Measurements from ENCODE around the gene CAPRIN1. TPM values are rescaled to one million over a fixed set of nuclear protein-coding genes. Genes with fewer than 3 reads are reported as not detected.

Gene CAPRIN1, protein sequence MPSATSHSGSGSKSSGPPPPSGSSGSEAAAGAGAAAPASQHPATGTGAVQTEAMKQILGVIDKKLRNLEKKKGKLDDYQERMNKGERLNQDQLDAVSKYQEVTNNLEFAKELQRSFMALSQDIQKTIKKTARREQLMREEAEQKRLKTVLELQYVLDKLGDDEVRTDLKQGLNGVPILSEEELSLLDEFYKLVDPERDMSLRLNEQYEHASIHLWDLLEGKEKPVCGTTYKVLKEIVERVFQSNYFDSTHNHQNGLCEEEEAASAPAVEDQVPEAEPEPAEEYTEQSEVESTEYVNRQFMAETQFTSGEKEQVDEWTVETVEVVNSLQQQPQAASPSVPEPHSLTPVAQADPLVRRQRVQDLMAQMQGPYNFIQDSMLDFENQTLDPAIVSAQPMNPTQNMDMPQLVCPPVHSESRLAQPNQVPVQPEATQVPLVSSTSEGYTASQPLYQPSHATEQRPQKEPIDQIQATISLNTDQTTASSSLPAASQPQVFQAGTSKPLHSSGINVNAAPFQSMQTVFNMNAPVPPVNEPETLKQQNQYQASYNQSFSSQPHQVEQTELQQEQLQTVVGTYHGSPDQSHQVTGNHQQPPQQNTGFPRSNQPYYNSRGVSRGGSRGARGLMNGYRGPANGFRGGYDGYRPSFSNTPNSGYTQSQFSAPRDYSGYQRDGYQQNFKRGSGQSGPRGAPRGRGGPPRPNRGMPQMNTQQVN
- 100 to 1,000 TPM; 120 to 227 (median 163) TPM for total RNA-seq
- polyA plus RNA-seq = 10 to 100 TPM; 65.0 to 99.0 TPM
- 142 reads per million, percentile 89 among the genes with 10 or more reads in this experiment for total RNA-seq

DNA sequence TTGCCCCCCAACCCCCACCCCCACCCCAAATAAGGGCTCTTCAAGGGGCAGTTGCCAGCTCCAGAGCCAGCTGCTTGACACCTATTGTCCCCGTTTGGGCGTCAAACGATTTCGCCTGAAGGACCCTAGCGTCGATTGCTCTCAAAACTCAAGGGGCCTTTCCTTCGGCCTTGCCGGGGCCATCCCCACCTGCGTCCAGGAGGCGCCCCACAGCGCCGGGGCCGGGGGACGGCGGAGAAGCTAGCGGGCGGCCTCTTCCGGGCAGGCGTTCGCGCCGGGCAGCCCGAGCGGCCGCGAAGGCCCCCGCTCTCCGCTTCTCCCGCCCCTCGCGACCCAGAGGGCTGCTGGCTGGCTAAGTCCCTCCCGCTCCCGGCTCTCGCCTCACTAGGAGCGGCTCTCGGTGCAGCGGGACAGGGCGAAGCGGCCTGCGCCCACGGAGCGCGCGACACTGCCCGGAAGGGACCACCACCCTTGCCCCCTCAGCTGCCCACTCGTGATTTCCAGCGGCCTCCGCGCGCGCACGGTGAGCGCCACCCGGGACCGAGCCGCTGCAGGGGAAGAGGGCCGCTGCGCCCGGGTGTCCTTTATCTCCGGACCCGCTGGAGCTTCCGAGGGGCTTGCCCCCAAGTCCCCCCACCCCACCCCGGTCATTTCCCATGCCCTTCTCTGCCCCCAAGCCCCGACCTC lies at the start of gene CAPRIN1:
CAPRIN1 (plus strand) TSS at position 383 of the 687 bp plus-strand sequence. CDS start 690 bp downstream, outside the sequence.
- Histone ChIP-seq H3K27ac (ENCODE audit: low read depth, low read length) (peak within 1 kb of the TSS; percentile 99), H3K4me1 (ENCODE audit: control insufficient read depth in 2 of 2, insufficient read depth in 2 of 2, low read length in 2 of 2) (peaks cover 21 to 27% of the 10 kb centered on the region in 2 donors), H3K4me3 (ENCODE audit: low read length) (peak within 1 kb of the TSS; percentile 95), H3K9me3 (ENCODE audit: control insufficient read depth in 2 of 3, low read length in 3 of 3) (no peaks in the 10 kb centered on the region), H3K36me3 (ENCODE audit: control insufficient read depth in 2 of 3, insufficient read depth in 3 of 3, low read length in 3 of 3) (peaks cover 0 to 15% (median 4%) of the 10 kb centered on the region in 3 experiments), H3K27me3 (ENCODE audit: control insufficient read depth in 2 of 2, insufficient read depth in 2 of 2, low read length in 2 of 2) (no peaks in the 10 kb centered on the region)
- peak within 1 kb of the TSS; percentile 94 to 99 (median 98) for H3K4me3 Mint-ChIP-seq
- intact Hi-C loops (cut with micrococcal nuclease) = loop anchor here (1.0 to 10.0 kb wide), 24 partner anchors 17 to 1611 kb away; partner anchors contain the start of genes APIP (in 2 of the 2), CAT (in 2 of the 2), HIPK3 (in 2 of the 2) and NAT10 (in 2 of the 2)
- H3K9me3 Mint-ChIP-seq = peaks cover 0 to 5% (median 0%) of the 10 kb centered on the region in 11 donors
- H3K36me3 Mint-ChIP-seq = peaks cover 3 to 13% (median 5%) of the 10 kb centered on the region in 5 donors
- peaks cover 0 to 6% (median 0%) of the 10 kb centered on the region in 5 donors for H3K27me3 Mint-ChIP-seq
- peak within 1 kb of the TSS; percentile 94 to 99 (median 97) for H3K27ac Mint-ChIP-seq
- ChIA-PET POLR2A (interaction anchor here (0.7 to 7.3 kb wide), 12 partner anchors 12 to 1290 kb away, joined by 3 to 102 read pairs (median 4); partner anchors contain the start of genes ABTB2 and NAT10), CTCF (interaction anchor here (1.5 kb wide), 1 partner anchor 55 kb away, joined by 6 read pairs; no protein-coding TSS in a partner anchor)
- ATAC-seq (peak; percentile 87), DNase-seq (peak; percentile 78 to 92 (median 89))
- H3K4me1 Mint-ChIP-seq = peaks cover 3 to 42% (median 30%) of the 10 kb centered on the region in 7 donors

DNA sequence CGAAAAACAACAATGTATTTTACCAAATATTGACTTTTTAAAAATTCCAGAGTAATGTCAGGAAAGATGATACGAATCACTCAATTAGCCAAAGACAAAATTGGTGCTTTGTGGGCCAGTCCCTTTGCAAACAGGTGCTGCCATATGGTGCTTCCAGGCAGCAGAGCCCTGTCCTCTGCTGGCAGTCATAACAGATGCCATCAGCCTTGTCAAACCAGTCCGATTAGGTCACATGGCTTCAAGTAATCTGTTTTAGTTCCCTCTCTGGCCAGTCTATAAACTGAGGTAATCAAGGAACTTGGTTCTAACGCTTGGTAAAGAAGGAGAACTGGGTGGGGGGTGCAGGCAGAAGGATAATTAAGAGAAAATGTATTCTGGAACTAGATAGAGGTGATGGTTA lies 49.1 kb upstream of the CAPRIN1 start:
- CTCF ChIA-PET = no interaction called here

DNA sequence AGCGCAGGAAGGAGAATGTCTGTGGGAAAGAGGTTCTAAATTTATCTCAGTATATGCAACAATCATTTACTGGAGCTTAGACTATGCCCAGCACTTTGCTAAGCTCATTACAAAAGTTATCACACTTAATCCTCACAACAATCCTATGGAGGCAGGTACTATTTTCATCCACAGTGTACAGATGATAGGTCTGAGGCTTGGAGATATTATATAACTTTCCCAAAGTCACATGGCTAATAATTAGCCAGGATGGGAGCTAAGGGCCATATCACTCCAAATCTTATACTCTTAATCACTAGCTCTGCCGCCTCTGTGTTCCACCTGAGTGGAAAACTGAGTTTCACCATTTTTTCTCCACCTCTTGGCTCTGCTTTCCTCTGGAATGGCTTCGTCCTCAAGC lies 47.3 kb upstream of the CAPRIN1 start:
- Histone ChIP-seq H3K4me1 (ENCODE audit: control insufficient read depth in 2 of 2, insufficient read depth in 2 of 2, low read length in 2 of 2) (no peaks in the 10 kb centered on the region), H3K4me3 (ENCODE audit: low read length) (no peak overlapping the region), H3K27me3 (ENCODE audit: control insufficient read depth in 2 of 2, insufficient read depth in 2 of 2, low read length in 2 of 2) (no peaks in the 10 kb centered on the region), H3K36me3 (ENCODE audit: control insufficient read depth in 2 of 3, insufficient read depth in 3 of 3, low read length in 3 of 3) (no peaks in the 10 kb centered on the region), H3K27ac (ENCODE audit: low read depth, low read length) (no peak overlapping the region), H3K9me3 (ENCODE audit: control insufficient read depth in 2 of 3, low read length in 3 of 3) (no peaks in the 10 kb centered on the region)
- Mint-ChIP-seq H3K27me3 (peaks cover 5 to 43% (median 15%) of the 10 kb centered on the region in 5 donors), H3K9me3 (no peaks in the 10 kb centered on the region), H3K4me1 (no peaks in the 10 kb centered on the region), H3K36me3 (no peaks in the 10 kb centered on the region), H3K27ac (no peak overlapping the region), H3K4me3 (no peak overlapping the region)
- ChIA-PET CTCF (no interaction called here), POLR2A (no interaction called here)
- intact Hi-C loops (cut with micrococcal nuclease) = no loop called here
- no peak for ATAC-seq
- no peak for DNase-seq

More for the DNA sequence above, 49.1 kb upstream of the CAPRIN1 start:
- no peak overlapping the region for H3K4me3 Mint-ChIP-seq
- no peaks in the 10 kb centered on the region for H3K9me3 Mint-ChIP-seq
- no peaks in the 10 kb centered on the region for H3K36me3 ChIP-seq (ENCODE audit: control insufficient read depth in 2 of 3, insufficient read depth in 3 of 3, low read length in 3 of 3)
- DNase-seq = no peak
- intact Hi-C loops (cut with micrococcal nuclease) = no loop called here
- H3K9me3 ChIP-seq (ENCODE audit: control insufficient read depth in 2 of 3, low read length in 3 of 3) = no peaks in the 10 kb centered on the region
- H3K4me1 Mint-ChIP-seq = peaks cover 0 to 3% (median 2%) of the 10 kb centered on the region in 7 donors
- ATAC-seq = no peak
- H3K27me3 ChIP-seq (ENCODE audit: control insufficient read depth in 2 of 2, insufficient read depth in 2 of 2, low read length in 2 of 2) = peaks cover 0 to 2% of the 10 kb centered on the region in 2 donors
- H3K4me3 ChIP-seq (ENCODE audit: low read length) = no peak overlapping the region
- H3K27ac Mint-ChIP-seq = no peak overlapping the region
- H3K27ac ChIP-seq (ENCODE audit: low read depth, low read length) = no peak overlapping the region
- peaks cover 12 to 56% (median 17%) of the 10 kb centered on the region in 5 donors for H3K27me3 Mint-ChIP-seq
- no peaks in the 10 kb centered on the region for H3K36me3 Mint-ChIP-seq
- no peaks in the 10 kb centered on the region for H3K4me1 ChIP-seq (ENCODE audit: control insufficient read depth in 2 of 2, insufficient read depth in 2 of 2, low read length in 2 of 2)
- POLR2A ChIA-PET = interaction anchor here (1.0 kb wide), 1 partner anchor 103 kb away, joined by 3 read pairs; the partner anchor contains the start of gene NAT10

DNA sequence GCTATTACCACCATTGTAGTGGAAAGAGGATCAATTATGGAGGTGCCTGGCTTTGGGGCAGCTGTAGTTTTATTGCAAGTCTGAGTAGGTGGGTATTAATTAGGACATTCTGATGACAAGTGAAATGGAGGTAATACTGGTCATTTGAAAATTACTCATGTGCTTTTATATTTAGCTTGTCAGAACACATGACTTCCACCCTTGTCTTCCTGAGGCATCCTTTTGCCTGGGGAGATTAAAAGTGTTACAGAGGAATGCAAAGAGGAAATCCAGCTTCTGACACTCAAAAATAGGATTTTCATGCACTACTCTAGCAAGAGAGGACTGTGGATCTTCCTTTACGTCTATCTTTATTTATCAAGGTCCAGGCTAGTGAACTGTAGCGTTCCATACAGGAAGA lies 44.7 kb upstream of the CAPRIN1 start:
- Mint-ChIP-seq H3K4me3 (no peak overlapping the region), H3K27me3 (peaks cover 0 to 34% (median 9%) of the 10 kb centered on the region in 5 donors), H3K9me3 (no peaks in the 10 kb centered on the region), H3K4me1 (no peaks in the 10 kb centered on the region), H3K27ac (no peak overlapping the region), H3K36me3 (no peaks in the 10 kb centered on the region)
- no peak overlapping the region for H3K4me3 ChIP-seq (ENCODE audit: low read length)
- H3K27me3 ChIP-seq (ENCODE audit: control insufficient read depth in 2 of 2, insufficient read depth in 2 of 2, low read length in 2 of 2) = no peaks in the 10 kb centered on the region
- H3K4me1 ChIP-seq (ENCODE audit: control insufficient read depth in 2 of 2, insufficient read depth in 2 of 2, low read length in 2 of 2) = no peaks in the 10 kb centered on the region
- ChIA-PET POLR2A (no interaction called here), CTCF (interaction anchor here (1.1 kb wide), 1 partner anchor 10 kb away, joined by 6 read pairs; no protein-coding TSS in a partner anchor)
- intact Hi-C loops (cut with micrococcal nuclease) = no loop called here
- H3K9me3 ChIP-seq (ENCODE audit: control insufficient read depth in 2 of 3, low read length in 3 of 3) = no peaks in the 10 kb centered on the region
- H3K36me3 ChIP-seq (ENCODE audit: control insufficient read depth in 2 of 3, insufficient read depth in 3 of 3, low read length in 3 of 3) = no peaks in the 10 kb centered on the region
- ATAC-seq (no peak), DNase-seq (no peak)
- no peak overlapping the region for H3K27ac ChIP-seq (ENCODE audit: low read depth, low read length)

DNA sequence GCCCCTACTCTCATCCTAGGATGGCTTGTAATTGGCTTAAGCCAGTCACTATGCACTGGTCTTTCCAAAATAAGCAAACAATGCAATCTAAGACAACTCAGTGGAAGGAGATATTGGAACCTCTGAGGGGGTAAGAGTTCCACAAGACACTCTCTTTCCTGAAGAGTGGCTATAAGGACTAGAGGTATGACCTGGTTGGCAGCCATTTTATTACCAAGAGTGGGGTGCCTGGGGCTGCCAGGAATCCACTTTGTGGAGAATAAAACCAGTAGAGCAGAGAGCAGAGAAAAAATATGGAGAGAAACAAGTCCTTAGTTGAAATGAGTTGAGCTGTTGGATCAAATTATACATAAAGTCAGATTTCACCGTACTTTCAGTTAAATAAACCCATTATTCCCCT lies 38.8 kb upstream of the CAPRIN1 start:
- Mint-ChIP-seq H3K4me3 (no peak overlapping the region), H3K36me3 (no peaks in the 10 kb centered on the region), H3K27me3 (peaks cover 7 to 16% (median 9%) of the 10 kb centered on the region in 5 donors), H3K9me3 (no peaks in the 10 kb centered on the region), H3K4me1 (no peaks in the 10 kb centered on the region), H3K27ac (no peak overlapping the region)
- Histone ChIP-seq H3K36me3 (ENCODE audit: control insufficient read depth in 2 of 3, insufficient read depth in 3 of 3, low read length in 3 of 3) (no peaks in the 10 kb centered on the region), H3K4me3 (ENCODE audit: low read length) (no peak overlapping the region), H3K27me3 (ENCODE audit: control insufficient read depth in 2 of 2, insufficient read depth in 2 of 2, low read length in 2 of 2) (no peaks in the 10 kb centered on the region), H3K27ac (ENCODE audit: low read depth, low read length) (no peak overlapping the region), H3K9me3 (ENCODE audit: control insufficient read depth in 2 of 3, low read length in 3 of 3) (no peaks in the 10 kb centered on the region), H3K4me1 (ENCODE audit: control insufficient read depth in 2 of 2, insufficient read depth in 2 of 2, low read length in 2 of 2) (no peaks in the 10 kb centered on the region)
- CTCF ChIA-PET = no interaction called here
- POLR2A ChIA-PET = no interaction called here
- DNase-seq = no peak
- no peak for ATAC-seq
- intact Hi-C loops (cut with micrococcal nuclease) = no loop called here

DNA sequence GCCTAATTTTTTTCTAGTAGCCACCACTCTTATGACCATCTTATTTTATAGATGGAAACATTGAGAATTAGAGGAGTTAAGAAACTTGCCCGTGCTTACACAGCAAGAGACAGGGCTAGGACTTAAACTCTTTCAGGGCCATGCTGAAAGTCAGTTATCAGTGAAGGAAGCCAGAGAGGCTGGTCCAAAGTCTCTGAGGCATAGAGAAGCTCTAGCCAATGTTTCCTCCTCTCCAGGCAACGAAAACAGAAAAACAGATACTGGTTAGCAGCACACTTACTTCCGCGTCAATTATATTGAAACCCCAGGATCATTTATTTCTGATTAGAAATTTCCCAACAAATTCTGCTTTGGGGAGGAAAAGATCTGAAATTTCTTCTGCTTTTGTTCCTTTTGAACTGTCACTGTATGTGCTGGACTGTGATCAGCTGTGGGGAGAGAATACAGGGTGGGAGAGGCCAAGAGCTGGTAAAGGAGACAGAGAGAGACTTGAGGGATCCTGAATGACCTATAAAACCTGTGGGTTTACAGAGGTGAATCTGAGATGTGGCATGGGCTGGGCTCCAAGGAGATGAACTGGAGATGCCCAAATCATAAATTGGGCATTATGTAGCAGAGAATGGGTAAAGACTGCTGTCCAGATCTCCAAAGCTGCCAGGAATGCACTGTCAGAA lies 37.5 kb upstream of the CAPRIN1 start:
- no peaks in the 10 kb centered on the region for H3K4me1 Mint-ChIP-seq
- ATAC-seq (no peak), DNase-seq (no peak)
- H3K9me3 Mint-ChIP-seq = no peaks in the 10 kb centered on the region
- Histone ChIP-seq H3K27me3 (ENCODE audit: control insufficient read depth in 2 of 2, insufficient read depth in 2 of 2, low read length in 2 of 2) (no peaks in the 10 kb centered on the region), H3K4me3 (ENCODE audit: low read length) (no peak overlapping the region), H3K9me3 (ENCODE audit: control insufficient read depth in 2 of 3, low read length in 3 of 3) (no peaks in the 10 kb centered on the region), H3K27ac (ENCODE audit: low read depth, low read length) (no peak overlapping the region), H3K4me1 (ENCODE audit: control insufficient read depth in 2 of 2, insufficient read depth in 2 of 2, low read length in 2 of 2) (no peaks in the 10 kb centered on the region), H3K36me3 (ENCODE audit: control insufficient read depth in 2 of 3, insufficient read depth in 3 of 3, low read length in 3 of 3) (no peaks in the 10 kb centered on the region)
- H3K27me3 Mint-ChIP-seq = peaks cover 7 to 10% (median 8%) of the 10 kb centered on the region in 5 donors
- CTCF ChIA-PET = no interaction called here
- H3K4me3 Mint-ChIP-seq = no peak overlapping the region
- intact Hi-C loops (cut with micrococcal nuclease) = no loop called here
- no peak overlapping the region for H3K27ac Mint-ChIP-seq
- no peaks in the 10 kb centered on the region for H3K36me3 Mint-ChIP-seq
- POLR2A ChIA-PET = no interaction called here

Measured in naive thymus-derived CD4-positive, alpha-beta T cell (primary cell).